Left ventricle myocardium superior (tissue), 1 donor: Measurements from ENCODE around the gene MAPK14. TPM values are rescaled to one million over a fixed set of nuclear protein-coding genes. Genes with fewer than 3 reads are reported as not detected.
"Not testable (repeated sequence)": the region's sequence is repeated elsewhere in the genome, so short reads cannot be mapped to it uniquely, and the experiment has no call there.

ENCODE experiments used
- ATAC-seq: fragments of 200-7000 bp; cut with Tn5 transposase; one replicate; pipeline ENCODE4 v1.9.1; 2020; ENCODE audit warnings: mild to moderate bottlenecking, moderate library complexity
- DNase-seq: peaks from one replicate; pipeline ENCODE4 v3.0.0-alpha.2; 2020
- intact Hi-C: fragments of 100-400 bp; cut with micrococcal nuclease; formaldehyde crosslinking; loops from one replicate; pipeline ENCODE4 v1.11.0; 2022
- total RNA-seq: library from RNA; stranded (reverse); fragmentation: NEBNext Ultra II Directional; extraction: Animal tissue kit (Norgen Biotek cat#: 25700); gene quantifications from one replicate; pipeline ENCODE4 v1.2.1, GENCODE V29; 2021
- donor health status: DM: no; HTN: yes; CAD: no; lungs with severe emphysema.

Gene MAPK14
- total RNA-seq, 1 donor from 2014 or later: 27.3 TPM

- intact Hi-C loops: no loop called here
- DNase-seq (peak; percentile 47), ATAC-seq (peak; percentile 17)
Measured at GRCh38 chr6:36127462-36128016, 99.9 kb downstream of the MAPK14 start.

- no peak for ATAC-seq
- intact Hi-C loops: no loop called here
Measured at GRCh38 chr6:36128073-36128472, 100.5 kb downstream of the MAPK14 start.

DNA sequence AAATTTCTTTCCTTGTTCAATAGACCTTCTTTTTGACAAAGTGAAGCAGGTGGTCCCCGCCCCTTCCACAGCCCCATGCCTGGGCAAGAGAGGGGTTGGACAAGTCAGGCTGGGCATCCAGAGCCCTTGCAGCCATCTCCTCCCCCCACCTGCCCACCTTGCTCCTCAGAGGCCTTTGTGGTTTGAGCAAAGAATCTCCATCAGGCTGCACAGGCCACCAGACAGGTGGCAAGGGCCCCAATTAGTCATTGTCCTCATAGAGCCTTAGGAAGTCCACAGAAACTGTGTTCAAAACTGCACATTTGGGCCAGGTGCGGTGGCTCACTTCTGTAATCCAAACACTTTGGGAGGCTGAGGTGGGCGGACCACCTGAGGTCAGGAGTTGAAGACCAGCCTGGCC, 101.2 kb downstream of the MAPK14 start:
- intact Hi-C loops: no loop called here
- no peak for DNase-seq
- no peak for ATAC-seq

More at GRCh38 chr6:36128073-36128472, 100.5 kb downstream of the MAPK14 start:
- DNase-seq: no peak

DNA sequence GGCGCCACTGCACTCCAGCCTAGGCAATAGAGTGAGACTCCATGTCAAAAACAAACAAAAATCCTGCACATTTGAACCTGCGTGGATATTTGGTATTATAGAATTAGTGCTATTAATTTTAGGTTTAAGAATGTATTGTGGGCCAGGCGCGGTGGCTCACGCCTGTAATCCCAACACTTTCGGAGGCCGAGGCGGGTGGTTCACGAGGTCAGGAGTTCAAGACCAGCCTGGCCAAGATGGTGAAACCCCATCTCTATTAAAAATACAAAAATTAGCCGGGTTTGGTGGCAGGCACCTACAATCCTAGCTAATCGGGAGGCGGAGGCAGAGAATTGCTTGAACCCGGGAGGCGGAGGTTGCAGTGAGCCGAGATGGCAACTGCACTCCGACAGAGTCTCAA, 101.7 kb downstream of the MAPK14 start:
- ATAC-seq, DNase-seq, intact Hi-C loops: not testable (repeated sequence)

DNA sequence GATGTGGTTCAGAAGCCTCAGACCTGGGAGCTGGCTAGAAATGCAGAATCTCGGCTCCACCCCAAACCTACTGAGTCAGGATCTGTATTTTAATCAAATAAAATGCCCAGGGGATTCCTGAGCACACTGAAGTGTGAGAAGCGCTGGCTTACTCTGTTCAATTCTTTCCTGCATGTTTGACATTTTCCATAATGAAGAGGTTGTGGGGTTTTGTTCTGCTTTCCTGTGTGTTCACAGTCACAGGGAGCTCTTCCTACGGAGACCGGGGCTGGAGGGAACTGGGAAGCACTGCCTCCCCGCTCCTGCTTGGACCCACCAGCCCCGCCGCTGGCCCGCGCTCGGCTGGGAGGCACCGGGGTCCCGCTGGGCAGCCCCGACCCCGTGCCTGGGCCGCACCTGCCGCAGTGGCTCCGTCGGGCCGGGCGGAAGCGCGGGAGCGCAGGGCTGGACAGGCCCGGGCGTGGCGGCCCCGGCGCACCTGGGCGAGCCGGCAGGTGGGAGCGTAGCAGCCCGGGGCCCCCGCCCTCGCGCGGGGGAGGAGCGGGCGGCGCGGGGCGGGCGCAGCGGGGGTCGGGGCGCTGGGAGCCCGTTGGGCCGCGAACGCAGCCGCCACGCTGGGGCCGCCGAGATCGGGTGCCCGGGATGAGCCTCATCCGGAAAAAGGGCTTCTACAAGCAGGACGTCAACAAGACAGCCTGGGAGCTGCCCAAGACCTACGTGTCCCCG, 102.5 kb downstream of the MAPK14 start, which contains the start of gene MAPK13:
Gene MAPK13 (plus strand): TSS at position 573 of the 726 bp plus-strand sequence. CDS start 70 bp downstream, at position 643.
- ATAC-seq (no peak), DNase-seq (no peak)
- intact Hi-C loops: no loop called here

DNA sequence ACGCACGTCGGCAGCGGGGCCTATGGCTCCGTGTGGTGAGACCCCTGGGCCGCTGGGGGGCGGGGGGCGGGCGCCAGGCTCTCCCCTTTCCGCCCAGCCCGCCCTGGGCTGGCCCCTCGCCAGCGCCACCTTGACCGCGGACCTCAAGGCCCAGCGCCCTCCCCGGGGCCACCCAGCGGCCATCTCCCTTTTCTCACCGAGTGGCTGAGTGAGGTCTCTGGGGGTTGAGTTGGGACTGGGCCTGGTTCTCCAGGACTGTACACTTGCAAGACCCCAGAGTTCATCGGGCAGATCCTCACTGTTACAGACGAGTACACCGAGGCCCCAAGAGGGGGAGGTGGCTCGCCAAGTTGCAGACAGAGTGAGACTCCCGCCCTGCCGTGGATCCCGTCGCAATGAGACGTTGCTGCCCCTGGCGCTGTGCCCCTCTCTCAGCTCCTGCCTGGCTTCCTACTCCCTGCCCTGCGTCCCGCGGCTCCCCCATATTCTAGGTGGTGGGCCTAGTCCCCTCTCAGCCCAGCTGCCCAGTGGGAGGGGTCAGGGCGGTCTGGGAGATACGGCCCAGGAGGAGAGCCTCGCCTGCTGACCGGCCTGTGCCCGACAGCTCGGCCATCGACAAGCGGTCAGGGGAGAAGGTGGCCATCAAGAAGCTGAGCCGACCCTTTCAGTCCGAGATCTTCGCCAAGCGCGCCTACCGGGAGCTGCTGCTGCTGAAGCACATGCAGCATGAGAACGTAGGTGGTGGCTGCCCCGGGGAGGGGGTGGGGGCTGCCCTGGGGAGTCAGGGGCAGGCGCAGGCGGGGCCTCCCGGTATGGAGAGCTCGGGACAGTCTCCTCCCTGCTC, 103.3 kb downstream of the MAPK14 start:
- peak; percentile 41 for ATAC-seq
- DNase-seq: peak; percentile 56
- intact Hi-C loops: no loop called here

- ATAC-seq: peak; percentile 32
- intact Hi-C loops: no loop called here
- peak; percentile 45 for DNase-seq
Measured at GRCh38 chr6:36131511-36132245, 104.1 kb downstream of the MAPK14 start.

DNA sequence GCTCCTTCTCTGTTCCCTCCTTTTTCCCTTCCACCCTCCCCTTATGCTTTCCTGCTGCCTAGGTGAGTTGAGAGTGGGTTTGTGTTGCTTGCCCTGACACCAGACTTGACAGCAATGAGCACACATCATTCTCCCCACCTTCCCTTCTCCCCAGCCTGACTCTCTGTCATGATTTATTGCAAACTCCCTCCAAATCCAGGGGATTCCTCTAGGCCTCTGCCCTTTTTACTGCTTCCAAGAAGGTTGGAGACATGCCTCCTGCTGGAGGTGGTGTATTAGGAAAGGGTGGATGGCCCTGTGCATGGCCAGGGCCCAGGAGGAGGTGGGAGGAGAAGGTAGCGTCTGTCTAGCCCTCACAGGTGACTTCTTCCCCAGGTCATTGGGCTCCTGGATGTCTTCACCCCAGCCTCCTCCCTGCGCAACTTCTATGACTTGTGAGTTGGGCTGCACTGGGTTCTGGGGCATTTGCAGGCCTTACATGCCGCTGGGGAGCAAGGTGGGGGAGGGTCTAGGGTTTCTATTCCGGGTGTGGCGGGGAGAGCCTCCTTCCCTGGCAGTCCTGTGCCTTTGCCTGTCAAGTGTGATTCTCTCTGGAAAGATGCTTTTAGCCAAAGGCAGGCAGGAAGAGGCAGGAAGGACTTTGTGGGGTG, 104.8 kb downstream of the MAPK14 start:
- intact Hi-C loops: no loop called here
- ATAC-seq (no peak), DNase-seq (no peak)

DNA sequence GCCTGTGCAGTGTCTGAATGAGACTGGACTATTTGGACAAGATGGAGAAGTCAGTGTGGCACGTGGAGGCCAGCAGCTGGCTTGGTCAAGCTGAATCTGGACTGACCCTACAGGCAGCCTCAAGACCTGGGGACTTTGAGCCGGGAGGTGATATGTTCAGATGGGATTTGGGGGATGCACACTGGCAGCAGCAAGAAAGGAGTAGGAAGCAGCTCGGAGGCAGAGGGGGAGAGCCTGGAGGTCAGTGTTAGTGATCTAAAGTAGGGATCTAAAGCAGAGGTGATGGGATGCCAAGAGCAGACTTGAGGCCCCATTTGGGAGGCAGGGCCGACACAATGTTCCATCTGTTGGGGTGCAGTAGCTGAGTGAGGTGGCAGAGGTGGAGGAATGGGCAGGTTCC, 105.5 kb downstream of the MAPK14 start:
- DNase-seq (no peak), ATAC-seq (no peak)
- intact Hi-C loops: no loop called here

DNA sequence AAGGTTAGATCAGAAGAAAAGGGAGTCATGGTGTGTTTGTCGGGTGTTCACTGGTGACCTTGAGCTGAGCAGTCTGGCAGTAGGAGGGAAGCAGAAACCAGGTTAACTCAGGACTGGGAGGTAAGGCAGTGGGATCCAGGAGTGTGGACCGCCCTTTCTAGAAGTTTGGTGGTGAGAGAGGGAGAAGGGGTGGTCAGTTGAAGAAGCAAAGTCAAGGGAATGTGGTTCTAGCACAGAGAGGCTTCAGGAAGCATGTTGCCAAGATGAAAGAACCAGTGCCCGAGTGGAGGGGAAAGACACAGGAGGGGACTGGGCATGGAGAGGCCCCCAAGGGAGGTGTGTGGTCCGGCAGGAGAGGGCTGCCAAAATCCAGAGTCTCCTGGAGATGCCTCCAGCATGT, 106.3 kb downstream of the MAPK14 start:
- DNase-seq (no peak), ATAC-seq (no peak)
- intact Hi-C loops: no loop called here

DNA sequence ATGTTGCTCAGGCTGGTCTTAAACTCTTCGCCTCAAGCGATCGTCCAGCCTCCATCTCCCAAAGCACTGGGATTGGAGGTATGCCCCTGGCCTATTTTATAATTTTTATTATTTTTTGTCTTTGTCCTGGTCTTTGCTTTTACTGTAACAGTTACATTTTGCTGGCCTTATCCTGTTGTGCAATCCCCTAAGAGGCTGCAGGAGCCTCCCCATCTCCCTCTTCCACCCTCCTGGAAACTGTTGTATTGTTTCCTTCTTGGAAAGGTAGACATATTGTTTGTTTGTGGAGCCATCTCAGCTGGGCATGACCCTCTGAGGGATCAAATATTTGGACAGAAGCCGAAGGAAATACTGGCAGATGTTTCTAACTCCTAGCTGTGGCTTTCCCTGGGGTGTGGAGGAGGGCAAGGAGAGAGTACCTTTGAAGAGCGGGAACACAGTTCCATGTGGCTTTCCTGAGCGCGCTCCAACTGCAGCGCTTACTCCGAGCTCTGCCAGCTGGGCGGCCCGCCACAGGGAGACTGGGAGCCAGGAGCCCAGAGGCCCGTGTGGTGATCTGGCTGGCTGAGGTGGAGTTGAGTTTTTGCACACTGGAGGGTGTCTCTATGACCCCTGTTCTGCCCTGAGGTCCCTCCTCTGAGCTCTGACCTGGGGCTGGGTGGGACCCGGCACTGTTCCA, 107.6 kb downstream of the MAPK14 start:
- intact Hi-C loops: no loop called here
- ATAC-seq (no peak), DNase-seq (no peak)

DNA sequence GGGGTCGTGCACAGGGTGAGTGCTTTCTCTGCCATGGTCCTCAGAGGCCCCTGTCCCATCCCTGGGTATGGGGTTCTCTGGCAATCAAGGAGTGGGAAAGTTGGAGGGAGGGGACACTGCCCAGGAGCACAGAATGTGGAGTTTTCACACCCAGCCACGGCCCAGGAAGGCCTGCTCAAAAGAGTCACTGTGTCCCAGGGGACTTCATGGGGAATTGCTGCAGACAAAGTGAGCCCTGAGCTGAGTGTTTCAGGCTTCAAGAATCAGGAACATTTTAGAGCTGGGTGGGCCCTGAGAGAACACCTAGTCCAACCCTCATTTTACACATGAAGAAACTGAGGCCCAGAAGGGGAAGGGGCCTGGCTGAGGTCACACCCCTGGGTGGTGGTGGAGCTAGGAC, 108.4 kb downstream of the MAPK14 start:
- no peak for ATAC-seq
- no peak for DNase-seq
- intact Hi-C loops: no loop called here

- DNase-seq (no peak), ATAC-seq (no peak)
- intact Hi-C loops: no loop called here
Measured at GRCh38 chr6:36136551-36136950, 108.9 kb downstream of the MAPK14 start.

- intact Hi-C loops: no loop called here
- no peak for DNase-seq
- no peak for ATAC-seq
Measured at GRCh38 chr6:36138667-36139066, 111.1 kb downstream of the MAPK14 start.

DNA sequence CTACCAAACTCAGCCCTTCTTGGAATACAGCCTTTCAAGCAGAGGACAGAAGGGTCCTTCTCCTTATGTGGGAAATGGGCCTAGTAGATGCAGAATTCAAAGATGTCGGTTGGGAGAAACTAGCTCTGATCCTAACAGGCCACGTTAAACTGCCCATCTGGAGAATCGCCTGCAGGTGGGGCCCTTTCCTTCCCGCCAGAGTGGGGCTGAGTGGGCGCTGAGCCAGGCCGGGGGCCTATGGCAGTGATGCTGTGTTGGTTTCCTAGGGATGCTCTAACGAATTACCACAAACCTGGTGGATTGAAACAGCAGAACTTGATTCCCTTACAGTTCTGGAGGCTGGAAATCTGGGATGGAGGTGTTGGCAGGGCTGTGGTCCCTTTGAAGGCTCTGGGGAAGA, 111.8 kb downstream of the MAPK14 start:
- intact Hi-C loops: no loop called here
- ATAC-seq: no peak
- no peak for DNase-seq

- intact Hi-C loops: no loop called here
- no peak for ATAC-seq
- no peak for DNase-seq
Measured at GRCh38 chr6:36139991-36140710, 112.5 kb downstream of the MAPK14 start.

GRCh38 chr6:36141091-36141490, 113.5 kb downstream of the MAPK14 start:
- DNase-seq (no peak), ATAC-seq (no peak)
- intact Hi-C loops: no loop called here

GRCh38 chr6:36141961-36142360, 114.4 kb downstream of the MAPK14 start:
- no peak for ATAC-seq
- intact Hi-C loops: no loop called here
- no peak for DNase-seq
